Ovary (tissue), 9 donors: ENCODE results near the gene MS4A4A. TPM values are rescaled to one million over a fixed set of nuclear protein-coding genes. Genes with fewer than 3 reads are reported as not detected.

ENCODE experiments used
- DNase-seq, 5 donors: peaks; one replicate each; pipeline ENCODE4 v3.0.0-alpha.2; 2019 to 2020
- H3K27ac ChIP-seq, 2 donors: fragments of 200-600 bp; one replicate each; pipeline versions ENCODE4 v1.5.1 to v1.8.0; 2019 to 2022
- H3K27me3 ChIP-seq: fragments of 200-600 bp; one replicate; pipeline ENCODE4 v1.8.0; 2022
- H3K36me3 ChIP-seq: fragments of 200-600 bp; sonication (generic); one replicate; pipeline ENCODE4 v1.5.1; 2019
- H3K4me1 ChIP-seq: one replicate; pipeline ENCODE4 v1.8.1; 2013; ENCODE audit warnings: mild to moderate bottlenecking, moderate library complexity; ENCODE audit not compliant: insufficient read depth
- H3K4me3 ChIP-seq: fragments of 200-600 bp; sonication (generic); one replicate; pipeline ENCODE4 v1.5.1; 2017
- H3K9me3 ChIP-seq, 2 donors: fragments of 200-600 bp in 1 of 2; sonication (generic) in 1 of 2; one replicate each; pipeline versions ENCODE4 v1.5.1 to v1.8.1; 2013 to 2019; ENCODE audit warnings: mild to moderate bottlenecking in 1 of 2, moderate library complexity in 1 of 2
- CTCF ChIP-seq, 3 donors: fragments of 450-650 bp in 2 of 3; fragments of 200-600 bp in 1 of 3; IDR thresholded peaks; one replicate each; pipeline versions ENCODE4 v1.5.1 to v1.8.0; 2016 to 2022; ENCODE audit warnings: antibody characterized with exemption in 3 of 3, mild to moderate bottlenecking in 1 of 3
- EP300 ChIP-seq: sonication (generic); formaldehyde crosslinking; IDR thresholded peaks from one replicate; pipeline ENCODE4 v1.6.1; 2017; ENCODE audit warnings: antibody characterized with exemption
- POLR2A ChIP-seq: fragments of 450-650 bp; IDR thresholded peaks from one replicate; pipeline ENCODE4 v1.6.1; 2017; ENCODE audit warnings: antibody characterized with exemption, mild to moderate bottlenecking, moderate library complexity
- WGBS, 3 donors: extraction: QIAGEN DNeasy Blood & Tissue Kit in 1 of 3; methylation state at CpG; one replicate each; pipeline versions ENCODE4 v1.1.5 to v1.1.7; 2013 to 2017; 5-methylcytosine and 5-hydroxymethylcytosine counted together
- intact Hi-C, 4 donors: fragments of 100-400 bp; cut with DNase I; formaldehyde crosslinking; loops; one replicate each; pipeline versions ENCODE4 v1.11.0 to v1.15.1; 2022 to 2023
- polyA plus RNA-seq, 2 donors: library from polyadenylated mRNA; stranded (reverse); fragments of 200-250 nt in 1 of 2; fragments of 350-450 nt in 1 of 2; fragmentation: Illumina TruSeq in 1 of 2; extraction: RNeasy Lipid Tissue Mini Kit (QIAGEN cat#74804) in 1 of 2; gene quantifications; one replicate each; pipeline ENCODE4 v1.2.3, GENCODE V29; 2013 to 2014
- total RNA-seq, 7 donors: library from RNA; depleted of rRNA in 2 of 7; stranded (reverse); fragments of >200 nt in 2 of 7; fragmentation: NEBNext Ultra II Directional in 3 of 7; extraction: Animal tissue kit (Norgen Biotek cat#: 25700) in 3 of 7; gene quantifications; one replicate each; pipeline versions ENCODE4 v1.1.0 to v1.2.4, GENCODE V29; 2016 to 2023
- donor health status: DM: no; HTN: no; CAD: no; lungs with moderate emphysema.
- donor health status: DM: no; HTN: no; CAD: no.
- donor health status: Bipolar disorder and iron deficiency.
- donor health status: DM: yes; HTN: yes; CAD: no.
- donor health status: DM: no; HTN: no; CAD: no.
- donor health status: DM: yes; HTN: yes; CAD: no.

The MS4A4A gene
- total and polyA plus RNA-seq, 9 donors: 3.8 to 46.4 (median 10.9) TPM

- Histone ChIP-seq H3K27ac (no peak overlapping the region), H3K4me1 (no peaks in the 10 kb centered on the region), H3K9me3 (no peaks in the 10 kb centered on the region), H3K4me3 (no peak overlapping the region), H3K27me3 (no peaks in the 10 kb centered on the region), H3K36me3 (no peaks in the 10 kb centered on the region)
- no peak for DNase-seq
- intact Hi-C loops: no loop called here
- TF ChIP-seq EP300: no peak
- no peak for TF ChIP-seq POLR2A
- no peak for TF ChIP-seq CTCF (IDR thresholded peaks at IDR 0.05)
These were observed 48.0 kb downstream of the MS4A4A start for GRCh38 chr11:60328460-60328859.

GRCh38 chr11:60332846-60333245, 52.4 kb downstream of the MS4A4A start:
- DNase-seq: no peak
- Histone ChIP-seq H3K4me1 (no peaks in the 10 kb centered on the region), H3K9me3 (no peaks in the 10 kb centered on the region), H3K36me3 (no peaks in the 10 kb centered on the region), H3K27ac (no peak overlapping the region), H3K4me3 (no peak overlapping the region), H3K27me3 (no peaks in the 10 kb centered on the region)
- 30 to 45% (median 34%) methylated on average over 3 of the region's 3 CpGs for WGBS, 3 donors
- TF ChIP-seq POLR2A: no peak
- TF ChIP-seq EP300: no peak
- intact Hi-C loops: no loop called here

GRCh38 chr11:60334005-60334620, 53.6 kb downstream of the MS4A4A start:
- H3K4me3 ChIP-seq: no peak overlapping the region
- H3K36me3 ChIP-seq: no peaks in the 10 kb centered on the region
- WGBS, 3 donors: 14 to 22% (median 21%) methylated on average over 2 of the region's 2 CpGs
- H3K9me3 ChIP-seq: no peaks in the 10 kb centered on the region
- intact Hi-C loops: no loop called here
- no peak overlapping the region for H3K27ac ChIP-seq
- H3K27me3 ChIP-seq: no peaks in the 10 kb centered on the region
- DNase-seq: peak in 1 of 5 donors; percentile 30
- TF ChIP-seq CTCF (IDR thresholded peaks at IDR 0.05): no peak
- TF ChIP-seq EP300: no peak
- no peak for TF ChIP-seq POLR2A
- no peaks in the 10 kb centered on the region for H3K4me1 ChIP-seq

GRCh38 chr11:60336767-60337391, 56.4 kb downstream of the MS4A4A start:
- Histone ChIP-seq H3K27me3 (no peaks in the 10 kb centered on the region), H3K4me1 (no peaks in the 10 kb centered on the region), H3K9me3 (no peaks in the 10 kb centered on the region), H3K27ac (no peak overlapping the region), H3K36me3 (no peaks in the 10 kb centered on the region), H3K4me3 (no peak overlapping the region)
- DNase-seq: no peak
- TF ChIP-seq CTCF (IDR thresholded peaks at IDR 0.05): no peak
- TF ChIP-seq POLR2A: no peak
- TF ChIP-seq EP300: no peak
- intact Hi-C loops: no loop called here
- 89 to 91% (median 90%) methylated on average over 7 of the region's 7 CpGs for WGBS, 3 donors

- H3K4me1 ChIP-seq: no peaks in the 10 kb centered on the region
These were observed 57.6 kb downstream of the MS4A4A start for GRCh38 chr11:60338053-60338452.

More at GRCh38 chr11:60338053-60338452, 57.6 kb downstream of the MS4A4A start:
- 24 to 46% (median 31%) methylated on average over 2 of the region's 2 CpGs for WGBS, 3 donors
- intact Hi-C loops: no loop called here
- TF ChIP-seq CTCF (IDR thresholded peaks at IDR 0.05) (no peak), EP300 (no peak), POLR2A (no peak)
- H3K9me3 ChIP-seq: no peaks in the 10 kb centered on the region
- H3K36me3 ChIP-seq: no peaks in the 10 kb centered on the region
- no peak overlapping the region for H3K4me3 ChIP-seq
- no peak overlapping the region for H3K27ac ChIP-seq
- DNase-seq: no peak
- H3K27me3 ChIP-seq: no peaks in the 10 kb centered on the region
